ENCODE results near the gene TOR3A.

- TF ChIP-seq FOXS1 (CRISPR knock-in tag; IDR thresholded peaks at IDR 0.05) (no peak), RAD21 (conservative IDR thresholded peaks at IDR 0.05 in 1 of 2, IDR thresholded peaks at IDR 0.05 in 1 of 2) (no peak), CTCF (IDR thresholded peaks at IDR 0.05) (no peak)
Observed at GRCh38 chr1:179082333-179082998, 596 bp downstream of the TOR3A start.

Measured in A549 (cell line).